NB4 (cell line): Measurements from ENCODE around the gene P3H4.
A peak's percentile ranks its signal among the peaks of the same experiment; 100 is the strongest.
"Not testable (repeated sequence)": the region's sequence is repeated elsewhere in the genome, so short reads cannot be mapped to it uniquely, and the experiment has no call there.

Experiments
- DNase-seq: peaks from one replicate; pipeline ENCODE4 v3.0.0; 2010; ENCODE audit warnings: low read depth
- H3K4me3 ChIP-seq: one replicate; pipeline ENCODE4 v1.5.1; 2011; ENCODE audit warnings: mild to moderate bottlenecking, low read depth, low read length, moderate library complexity
- MYC ChIP-seq: IDR thresholded peaks from 2 replicates; pipeline ENCODE4 v1.6.1; 2011; ENCODE audit warnings: low read depth, low read length
- POLR2A ChIP-seq: IDR thresholded peaks from 2 replicates; pipeline ENCODE4 v1.6.1; 2011; ENCODE audit warnings: mild to moderate bottlenecking; ENCODE audit not compliant: insufficient read length; ENCODE audit errors: extremely low read depth
- TF ChIP-seq, protein P1 (sequence below): IDR thresholded peaks from one replicate; pipeline ENCODE4 v1.5.1; 2012; ENCODE audit warnings: low read depth, low read length
- TF ChIP-seq, protein P2 (sequence below): IDR thresholded peaks from 2 replicates; pipeline ENCODE4 v1.6.1; 2011; ENCODE audit warnings: low read depth, low read length

Gene P3H4

DNA sequence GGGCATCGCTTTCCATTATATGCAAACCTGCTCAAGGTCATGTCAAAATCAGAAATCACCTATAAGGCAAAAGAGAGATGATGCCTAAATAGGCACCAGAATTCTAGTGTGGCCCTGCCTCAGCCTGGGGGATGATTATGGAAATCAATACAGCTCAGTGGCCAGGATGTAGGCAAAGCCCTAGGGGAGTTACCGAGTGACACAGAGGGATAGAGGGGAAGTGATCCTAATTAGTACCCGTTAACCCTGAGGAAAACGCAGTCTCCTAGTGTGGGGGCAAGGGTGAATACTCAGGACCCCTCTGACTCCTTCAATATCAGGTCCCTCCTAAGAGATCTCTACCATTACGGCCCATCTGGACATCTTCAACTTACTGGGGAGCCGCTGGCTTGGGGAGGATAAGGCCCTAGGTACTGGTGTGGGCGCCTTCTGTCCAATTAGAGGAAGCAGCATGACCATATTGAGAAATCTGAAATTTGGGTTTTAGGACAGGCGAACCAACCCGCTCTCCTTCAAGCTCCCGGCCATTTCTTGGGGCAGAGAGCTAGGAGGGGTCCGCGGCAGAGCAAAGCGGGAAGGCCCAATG, 23.6 kb upstream of the P3H4 start:
- peak; percentile 47 for DNase-seq

DNA sequence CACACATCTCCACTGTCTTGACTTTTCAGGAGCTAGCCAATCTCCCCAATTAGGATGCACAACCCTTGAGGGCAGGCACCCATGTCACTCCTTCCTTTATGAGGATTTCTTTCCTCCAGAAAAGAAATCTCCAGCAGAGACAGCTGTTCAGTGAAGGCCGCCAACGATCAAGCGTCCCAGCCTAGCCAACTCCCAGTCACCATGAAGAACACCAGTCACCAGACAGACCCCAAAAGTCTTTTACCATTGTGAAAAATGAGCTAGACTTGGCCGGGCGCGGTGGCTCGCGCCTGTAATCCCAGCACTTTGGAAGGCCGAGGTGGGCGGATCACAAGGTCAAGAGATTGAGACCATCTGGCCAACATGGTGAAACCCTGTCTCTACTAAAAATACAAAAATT, 18.2 kb upstream of the P3H4 start:
- not testable (repeated sequence) for DNase-seq, H3K4me3 ChIP-seq

More for the DNA sequence above, 23.6 kb upstream of the P3H4 start:
- TF ChIP-seq, protein P1, sequence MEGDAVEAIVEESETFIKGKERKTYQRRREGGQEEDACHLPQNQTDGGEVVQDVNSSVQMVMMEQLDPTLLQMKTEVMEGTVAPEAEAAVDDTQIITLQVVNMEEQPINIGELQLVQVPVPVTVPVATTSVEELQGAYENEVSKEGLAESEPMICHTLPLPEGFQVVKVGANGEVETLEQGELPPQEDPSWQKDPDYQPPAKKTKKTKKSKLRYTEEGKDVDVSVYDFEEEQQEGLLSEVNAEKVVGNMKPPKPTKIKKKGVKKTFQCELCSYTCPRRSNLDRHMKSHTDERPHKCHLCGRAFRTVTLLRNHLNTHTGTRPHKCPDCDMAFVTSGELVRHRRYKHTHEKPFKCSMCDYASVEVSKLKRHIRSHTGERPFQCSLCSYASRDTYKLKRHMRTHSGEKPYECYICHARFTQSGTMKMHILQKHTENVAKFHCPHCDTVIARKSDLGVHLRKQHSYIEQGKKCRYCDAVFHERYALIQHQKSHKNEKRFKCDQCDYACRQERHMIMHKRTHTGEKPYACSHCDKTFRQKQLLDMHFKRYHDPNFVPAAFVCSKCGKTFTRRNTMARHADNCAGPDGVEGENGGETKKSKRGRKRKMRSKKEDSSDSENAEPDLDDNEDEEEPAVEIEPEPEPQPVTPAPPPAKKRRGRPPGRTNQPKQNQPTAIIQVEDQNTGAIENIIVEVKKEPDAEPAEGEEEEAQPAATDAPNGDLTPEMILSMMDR = no peak
- TF ChIP-seq POLR2A = no peak
- TF ChIP-seq, protein P2, sequence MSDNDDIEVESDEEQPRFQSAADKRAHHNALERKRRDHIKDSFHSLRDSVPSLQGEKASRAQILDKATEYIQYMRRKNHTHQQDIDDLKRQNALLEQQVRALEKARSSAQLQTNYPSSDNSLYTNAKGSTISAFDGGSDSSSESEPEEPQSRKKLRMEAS = no peak
- TF ChIP-seq MYC = no peak
- peak overlapping the region; percentile 62 for H3K4me3 ChIP-seq

DNA sequence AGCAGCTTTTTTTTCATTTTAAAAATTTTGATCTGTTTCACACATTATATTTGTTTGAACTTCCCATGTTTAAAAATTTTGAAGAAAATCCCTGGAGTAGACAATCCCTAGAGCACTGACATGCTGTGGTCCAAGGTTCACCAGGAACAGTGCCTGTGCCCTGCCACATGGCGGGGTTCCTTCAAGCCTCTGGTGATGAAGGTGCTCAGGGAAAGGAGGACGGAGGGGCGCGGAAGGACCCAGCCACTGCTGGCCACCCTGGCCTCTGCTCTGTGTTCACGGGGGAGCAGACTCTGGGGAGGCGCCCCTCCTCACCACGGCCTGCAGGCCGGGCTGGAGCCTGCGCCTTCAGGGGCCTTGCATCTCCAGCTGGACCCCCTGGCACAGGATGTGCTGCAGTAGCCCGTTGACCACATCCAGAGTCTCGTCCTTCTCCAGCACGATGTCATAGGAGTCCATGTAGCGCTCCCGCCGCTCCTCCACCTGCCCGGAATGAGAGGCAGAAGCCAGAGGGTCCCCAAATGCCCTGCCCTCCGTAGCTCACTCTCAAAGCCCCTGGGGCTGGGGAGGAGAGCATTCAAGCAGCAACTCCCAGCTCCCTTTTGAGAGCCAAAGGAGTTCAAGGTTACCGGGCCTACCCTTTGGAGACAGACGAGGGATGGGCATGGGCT, 13.6 kb upstream of the P3H4 start:
- no peak for DNase-seq
- TF ChIP-seq, protein P2 = no peak
- no peak for TF ChIP-seq MYC
- TF ChIP-seq POLR2A = no peak
- no peak overlapping the region for H3K4me3 ChIP-seq

DNA sequence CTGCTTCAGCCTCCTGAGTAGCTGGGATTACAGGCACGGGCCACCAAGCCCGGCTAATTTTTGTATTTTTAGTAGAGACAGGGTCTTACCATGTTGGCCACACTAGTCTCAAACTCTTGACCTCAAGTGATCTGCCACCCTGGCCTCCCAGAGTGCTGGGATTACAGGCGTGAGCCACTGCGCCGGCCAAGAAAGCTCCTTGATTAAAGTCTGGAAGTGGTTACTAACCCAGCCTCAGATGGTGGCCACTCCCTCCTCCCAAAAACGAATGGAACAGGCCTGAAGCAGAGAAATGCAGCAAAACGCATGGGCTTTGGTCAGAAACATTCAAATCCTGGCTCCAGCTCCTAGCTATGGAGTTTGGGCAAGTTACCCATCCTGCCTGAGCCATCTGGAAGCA, 12.3 kb upstream of the P3H4 start:
- H3K4me3 ChIP-seq = no peak overlapping the region
- no peak for DNase-seq
- TF ChIP-seq, protein P1 = no peak
- TF ChIP-seq, protein P2 = no peak
- no peak for TF ChIP-seq MYC
- TF ChIP-seq POLR2A = no peak

DNA sequence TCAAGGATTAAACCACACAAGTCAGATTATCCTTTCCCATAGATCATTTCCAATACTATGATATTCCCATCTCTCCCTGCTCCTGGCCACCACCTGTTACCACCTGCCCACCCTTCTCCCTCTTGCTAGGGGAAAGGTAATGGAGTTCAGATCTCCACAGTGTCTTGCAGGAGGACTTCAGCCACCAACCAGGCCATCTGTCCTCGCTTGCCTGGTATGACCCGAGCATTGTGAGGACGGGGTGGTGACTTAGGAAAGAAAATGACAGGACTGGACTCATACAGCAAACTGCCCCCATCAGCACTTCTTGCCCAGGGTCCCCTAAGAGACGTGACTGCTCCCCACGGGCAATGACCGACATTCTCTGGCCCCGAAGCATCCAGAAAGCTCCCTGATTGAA, 11.8 kb upstream of the P3H4 start:
- no peak for DNase-seq
- TF ChIP-seq, protein P1 = no peak
- TF ChIP-seq MYC (no peak), POLR2A (no peak)
- TF ChIP-seq, protein P2 = no peak
- H3K4me3 ChIP-seq = no peak overlapping the region

DNA sequence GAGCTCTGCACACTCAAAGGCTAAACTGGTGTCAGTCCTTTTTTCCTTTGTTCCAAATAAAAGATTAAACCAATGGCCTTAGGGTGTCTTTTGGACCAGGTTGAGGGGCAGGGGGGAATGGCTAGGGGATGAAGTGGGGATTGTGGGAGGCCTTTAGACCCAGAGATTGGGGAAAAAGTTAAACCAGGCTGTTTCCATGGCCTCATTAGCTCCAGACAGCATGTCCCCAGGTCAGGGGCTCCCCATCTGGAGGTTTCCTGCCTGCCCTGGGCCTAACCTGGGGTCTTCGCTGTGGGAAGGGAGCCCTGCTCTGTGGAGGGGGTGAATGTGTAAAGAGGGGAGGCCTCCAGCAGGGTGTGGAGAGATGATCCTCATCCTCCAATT, 11.4 kb upstream of the P3H4 start:
- no peak for DNase-seq
- TF ChIP-seq POLR2A (no peak), MYC (no peak)
- TF ChIP-seq, protein P1 = no peak
- TF ChIP-seq, protein P2 = no peak
- H3K4me3 ChIP-seq = no peak overlapping the region
